GM12874 (cell line): Measurements from ENCODE around the gene OVCH1.

Source experiments
- TF ChIP-seq, protein P1 (sequence below): IDR thresholded peaks from 2 replicates; pipeline ENCODE4 v1.5.1; 2011; ENCODE audit warnings: low read depth, mild to moderate bottlenecking, control low read depth, low read length, moderate library complexity; ENCODE audit not compliant: insufficient read depth

OVCH1 gene

DNA sequence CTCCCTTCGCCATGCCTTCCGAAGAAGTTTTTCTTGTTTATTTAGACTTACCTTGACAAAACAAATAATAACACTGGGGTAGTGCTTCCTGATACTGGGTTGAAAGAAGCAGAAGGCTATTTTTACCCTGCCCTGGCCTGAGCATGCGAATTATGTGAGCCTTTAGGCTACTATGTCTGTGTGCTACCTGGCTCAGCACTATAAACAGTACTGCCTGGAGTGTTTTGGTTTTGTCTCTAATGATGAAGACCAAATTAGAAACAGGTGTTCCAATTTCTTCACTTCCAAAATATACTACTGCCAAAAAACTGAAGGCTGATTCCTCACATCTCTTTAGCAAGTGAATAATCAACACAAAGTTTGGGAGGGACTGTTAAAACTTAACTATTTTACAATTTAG lies 7.6 kb upstream of the OVCH1 start:
- TF ChIP-seq, protein P1, sequence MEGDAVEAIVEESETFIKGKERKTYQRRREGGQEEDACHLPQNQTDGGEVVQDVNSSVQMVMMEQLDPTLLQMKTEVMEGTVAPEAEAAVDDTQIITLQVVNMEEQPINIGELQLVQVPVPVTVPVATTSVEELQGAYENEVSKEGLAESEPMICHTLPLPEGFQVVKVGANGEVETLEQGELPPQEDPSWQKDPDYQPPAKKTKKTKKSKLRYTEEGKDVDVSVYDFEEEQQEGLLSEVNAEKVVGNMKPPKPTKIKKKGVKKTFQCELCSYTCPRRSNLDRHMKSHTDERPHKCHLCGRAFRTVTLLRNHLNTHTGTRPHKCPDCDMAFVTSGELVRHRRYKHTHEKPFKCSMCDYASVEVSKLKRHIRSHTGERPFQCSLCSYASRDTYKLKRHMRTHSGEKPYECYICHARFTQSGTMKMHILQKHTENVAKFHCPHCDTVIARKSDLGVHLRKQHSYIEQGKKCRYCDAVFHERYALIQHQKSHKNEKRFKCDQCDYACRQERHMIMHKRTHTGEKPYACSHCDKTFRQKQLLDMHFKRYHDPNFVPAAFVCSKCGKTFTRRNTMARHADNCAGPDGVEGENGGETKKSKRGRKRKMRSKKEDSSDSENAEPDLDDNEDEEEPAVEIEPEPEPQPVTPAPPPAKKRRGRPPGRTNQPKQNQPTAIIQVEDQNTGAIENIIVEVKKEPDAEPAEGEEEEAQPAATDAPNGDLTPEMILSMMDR, result no peak

DNA sequence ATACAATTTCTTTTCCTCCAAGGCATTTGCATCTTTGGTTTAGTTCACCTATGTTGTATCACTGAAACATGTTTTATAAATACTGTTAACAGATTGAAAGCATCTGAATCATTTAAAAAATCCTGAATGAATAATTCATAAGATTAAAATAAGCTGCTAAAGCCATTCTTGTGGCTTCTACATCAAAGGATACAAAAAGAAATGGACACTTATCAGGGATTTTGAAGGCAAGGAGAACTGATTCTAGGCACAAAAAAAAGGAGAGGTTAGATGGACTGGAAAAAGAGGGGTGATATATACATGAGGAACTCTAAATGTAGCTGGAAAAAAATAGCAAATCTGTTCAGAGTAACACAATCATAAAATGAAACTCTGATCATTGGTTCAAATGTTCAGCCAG lies 5.8 kb upstream of the OVCH1 start:
- TF ChIP-seq, protein P1, result no peak

DNA sequence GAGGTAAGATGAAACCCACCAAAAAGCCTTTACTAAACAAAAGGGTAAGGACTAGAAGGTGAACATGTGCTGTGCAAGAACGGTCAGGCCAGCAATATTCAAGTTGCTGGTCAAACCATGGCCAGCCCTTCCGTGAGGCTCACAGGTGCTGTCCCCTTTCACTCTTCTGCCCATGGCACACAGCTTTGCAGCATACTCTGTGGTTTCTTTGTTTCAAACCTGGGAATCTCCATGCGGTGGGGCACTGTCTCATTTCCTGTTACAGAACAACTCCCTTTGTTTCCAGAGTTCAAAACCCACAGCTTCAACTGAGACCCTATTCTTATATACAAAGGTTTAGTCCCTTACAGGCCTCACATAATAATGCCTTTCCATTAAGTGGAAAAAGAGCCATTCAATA lies 1.7 kb upstream of the OVCH1 start:
- TF ChIP-seq, protein P1, result no peak

DNA sequence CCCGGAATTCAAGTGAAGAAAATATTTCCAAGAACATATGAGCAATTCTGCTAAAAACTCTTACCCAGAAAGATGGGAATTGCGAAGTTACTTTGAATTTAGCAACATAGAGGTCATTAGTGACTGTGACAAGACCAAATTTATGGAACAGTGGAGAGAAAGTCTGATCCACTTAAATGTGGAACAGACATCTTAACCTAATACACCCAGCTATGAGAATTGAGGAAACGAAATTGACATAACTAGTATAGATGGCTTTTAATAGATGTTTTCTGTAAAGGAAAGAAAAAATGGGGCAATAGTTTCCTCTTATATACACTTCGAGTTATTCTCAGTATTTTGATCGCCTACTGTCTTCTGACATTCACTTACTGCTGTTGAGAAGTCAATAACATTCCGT lies 4.6 kb downstream of the OVCH1 start:
- TF ChIP-seq, protein P1, result no peak

DNA sequence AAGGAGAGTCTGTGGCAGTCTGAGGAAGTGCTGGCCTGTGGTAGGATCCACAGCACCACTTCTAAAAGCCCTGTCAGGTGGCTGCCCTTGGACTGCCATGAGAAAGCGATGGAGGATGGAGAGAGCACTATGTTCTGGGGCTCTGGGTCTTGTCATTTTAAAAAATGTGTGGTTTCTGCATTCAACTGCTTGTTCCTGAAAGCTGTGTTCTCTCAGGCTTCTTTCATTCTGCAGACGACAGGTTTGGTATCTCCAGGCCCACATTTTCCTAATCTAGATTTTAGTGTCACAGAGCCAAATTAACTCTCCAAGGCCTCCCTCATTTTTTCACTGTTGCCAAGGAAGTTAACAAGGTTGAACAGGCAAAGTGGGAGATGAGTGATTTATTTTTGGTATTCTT lies 10.5 kb downstream of the OVCH1 start:
- TF ChIP-seq, protein P1, result no peak

DNA sequence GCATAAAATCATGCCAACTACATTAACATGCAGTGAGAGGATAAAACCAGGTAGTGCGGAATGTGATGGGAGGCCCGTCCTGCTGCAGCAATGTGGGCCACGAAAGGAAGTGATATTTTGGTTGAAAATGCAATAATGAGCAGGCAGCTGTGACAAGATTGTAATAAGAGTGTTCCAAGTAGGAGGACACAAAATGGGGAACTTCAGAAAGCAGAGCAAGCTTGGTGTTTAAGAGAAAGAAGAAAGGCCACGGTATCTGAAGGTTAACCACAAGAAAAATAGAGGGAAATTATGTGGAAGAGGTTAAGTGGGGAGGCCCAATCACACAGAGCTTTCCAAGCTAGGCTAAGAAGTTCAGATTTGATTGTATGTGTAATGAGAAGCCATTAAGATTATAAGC lies 34.3 kb downstream of the OVCH1 start:
- TF ChIP-seq, protein P1, result no peak

DNA sequence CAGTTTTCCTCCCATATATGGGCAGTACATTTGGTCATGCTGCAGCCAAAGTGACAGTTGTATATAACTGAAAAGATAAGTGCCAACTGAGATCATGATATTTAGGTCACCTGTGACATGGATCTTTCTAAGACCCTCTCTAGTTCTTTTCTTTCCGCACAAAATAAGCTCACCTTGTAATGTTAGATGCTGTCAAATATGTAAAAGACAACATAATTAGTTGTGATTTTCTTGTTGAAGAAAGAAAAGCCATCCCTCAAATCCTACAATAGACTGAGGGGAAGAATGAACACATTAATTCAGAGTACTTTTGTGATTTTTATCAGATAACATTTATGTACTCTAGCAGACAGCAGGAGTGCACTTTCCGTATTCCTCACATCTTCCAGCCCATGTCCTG lies 37.4 kb downstream of the OVCH1 start:
- TF ChIP-seq, protein P1, result no peak

DNA sequence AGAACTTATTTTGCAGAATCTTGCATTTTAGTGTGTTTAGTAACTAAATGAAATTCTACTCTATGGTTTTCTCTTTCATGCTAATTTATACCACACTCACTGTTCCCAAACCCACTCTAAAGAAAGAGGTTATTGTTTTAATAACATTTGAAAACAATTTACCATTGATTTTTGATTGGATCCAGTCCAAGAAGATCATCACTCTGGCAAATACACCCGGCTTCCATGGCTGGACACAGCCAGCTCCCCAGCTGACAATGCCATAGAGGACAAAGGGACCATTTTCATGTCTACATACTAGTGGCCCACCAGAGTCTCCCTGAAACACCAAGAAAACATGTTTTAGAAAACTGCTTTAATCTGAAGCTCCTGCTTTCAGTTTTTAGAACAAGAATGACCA lies 42.4 kb downstream of the OVCH1 start:
- TF ChIP-seq, protein P1, result no peak
